ENCODE data around the gene AKAP13.
"Not testable (repeated sequence)": the region's sequence is repeated elsewhere in the genome, so short reads cannot be mapped to it uniquely, and the experiment has no call there.

Gene AKAP13

DNA sequence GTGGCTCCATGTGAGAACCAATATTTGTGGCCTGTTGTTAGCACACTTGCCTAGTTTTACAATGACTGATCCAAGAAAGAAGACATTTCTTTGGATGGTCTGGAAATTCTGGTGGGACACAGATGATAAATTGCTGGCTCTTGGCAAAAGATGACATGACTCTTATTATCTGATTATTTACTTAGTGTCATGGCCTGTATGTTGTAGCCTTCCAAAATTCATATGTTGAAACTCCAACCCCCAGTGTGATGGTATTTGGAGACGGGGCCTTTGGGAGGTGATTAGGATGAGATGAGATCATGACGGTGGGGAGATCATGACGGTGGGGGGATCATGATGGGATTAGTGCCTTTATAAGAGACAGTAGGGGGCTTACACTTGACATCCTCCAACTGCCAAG is 30.0 kb upstream of the AKAP13 start:
- no peak for DNase-seq

DNA sequence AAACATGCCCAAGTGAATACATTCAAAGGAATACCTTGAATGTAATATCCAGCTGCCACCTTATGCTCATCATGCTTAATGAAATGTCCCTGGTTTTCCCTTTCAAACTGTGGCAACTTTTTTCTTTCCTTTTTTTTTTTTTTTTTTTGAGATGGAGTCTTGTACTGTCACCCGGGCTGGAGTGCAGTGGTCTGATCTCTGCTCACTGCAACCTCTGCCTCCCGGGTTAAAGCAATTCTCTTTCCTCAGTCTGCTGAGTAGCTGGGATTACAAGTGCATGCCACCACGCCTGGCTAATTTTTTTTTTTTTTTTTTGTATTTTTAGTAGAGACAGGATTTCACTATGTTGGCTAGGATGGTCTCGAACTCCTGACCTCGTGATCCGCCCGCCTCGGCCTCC is 28.9 kb upstream of the AKAP13 start:
- DNase-seq = not testable (repeated sequence)

DNA sequence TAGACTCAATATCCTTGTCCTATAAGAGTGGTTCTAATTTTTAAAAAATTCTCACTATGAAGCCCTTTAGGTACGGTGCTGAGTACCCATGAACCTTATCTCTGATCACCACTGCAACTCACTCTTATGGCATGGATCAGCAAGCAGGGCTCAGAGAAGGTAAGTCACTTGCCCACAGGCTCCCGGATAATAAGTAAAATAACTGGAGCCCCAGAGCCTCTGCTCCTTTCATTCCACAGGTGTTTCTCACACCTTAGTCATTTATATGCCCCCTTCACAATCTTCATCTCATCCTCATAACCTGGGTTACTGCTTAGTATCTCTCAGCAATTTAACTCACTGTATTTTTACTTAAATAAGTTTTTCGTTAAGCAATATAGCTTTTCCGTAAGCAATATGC is 28.4 kb upstream of the AKAP13 start:
- DNase-seq = no peak

DNA sequence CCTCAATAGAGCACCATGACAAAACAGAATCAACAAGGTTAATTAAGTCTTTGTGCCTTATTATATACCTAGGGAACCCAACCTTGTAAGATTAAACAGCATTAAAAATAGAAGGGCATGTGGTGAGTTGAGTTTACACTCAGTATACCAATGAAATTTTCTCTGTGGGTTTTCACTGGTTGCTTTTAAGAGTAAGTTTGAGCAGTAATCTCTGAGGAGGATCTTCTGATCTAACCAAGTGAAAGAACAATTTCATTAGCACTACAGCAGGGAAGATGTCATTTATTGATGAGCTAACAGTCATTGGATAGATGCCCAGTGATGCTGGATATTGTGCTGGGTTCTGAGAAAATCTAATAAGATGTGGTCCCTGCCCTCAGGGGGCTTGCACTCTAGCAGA is 26.9 kb upstream of the AKAP13 start:
- no peak for DNase-seq

DNA sequence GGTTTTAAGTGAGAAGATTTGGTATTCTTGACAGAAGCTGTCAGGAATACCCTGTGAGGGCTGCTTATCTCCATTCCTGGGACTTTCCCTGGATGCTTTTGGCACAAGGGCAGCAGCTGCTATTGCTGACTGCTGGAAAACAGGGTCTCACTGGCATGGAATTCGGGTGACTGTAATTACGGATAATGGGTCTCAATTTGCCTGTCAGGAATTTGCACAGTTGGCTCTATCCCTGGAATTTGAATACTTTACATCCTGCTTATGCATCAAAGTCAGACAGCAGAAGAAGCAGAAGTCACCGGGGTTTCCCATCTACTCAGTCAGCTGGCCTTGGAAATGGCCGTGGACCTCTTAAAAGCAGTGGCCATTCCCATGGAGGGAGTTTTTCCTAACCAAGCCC is 25.9 kb upstream of the AKAP13 start:
- no peak for DNase-seq

DNA sequence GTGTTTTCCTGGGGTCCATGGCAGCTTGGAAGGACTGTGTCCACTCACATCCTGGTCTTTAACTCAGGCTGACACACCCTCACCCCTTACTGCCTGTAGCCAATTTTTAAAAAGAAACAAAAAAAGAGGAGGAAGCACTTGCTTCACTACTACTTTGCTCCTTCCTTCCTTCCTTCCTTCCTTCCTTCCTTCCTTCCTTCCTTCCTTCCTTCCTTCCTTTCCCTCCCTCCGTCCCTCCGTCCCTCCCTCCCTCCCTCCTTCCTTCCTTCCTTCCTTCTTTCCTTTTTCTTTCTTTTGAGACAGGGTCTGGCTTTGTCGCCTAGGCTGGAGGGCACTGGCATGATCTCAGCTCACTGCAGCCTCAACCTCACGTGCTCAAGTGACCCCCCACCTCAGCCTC is 25.5 kb upstream of the AKAP13 start:
- DNase-seq = no peak

DNA sequence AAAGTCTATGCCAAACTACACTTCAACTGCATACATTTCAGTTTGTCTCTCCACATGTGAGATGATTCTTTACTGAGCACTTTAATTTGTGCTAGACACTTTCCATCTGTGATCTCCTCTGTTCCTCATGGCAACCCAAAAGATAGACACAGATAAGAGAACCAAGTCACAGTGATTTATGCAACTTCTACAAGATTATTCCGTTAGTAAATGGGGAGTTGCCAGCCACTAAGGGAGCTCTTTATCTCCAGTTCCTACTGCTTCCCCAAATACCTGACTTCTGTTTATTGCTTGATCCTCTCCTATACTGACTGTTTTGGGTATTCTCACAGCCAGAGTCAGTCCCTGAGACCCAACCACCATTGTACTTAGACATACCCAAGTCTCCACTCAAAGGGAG is 24.1 kb upstream of the AKAP13 start:
- DNase-seq = no peak

DNA sequence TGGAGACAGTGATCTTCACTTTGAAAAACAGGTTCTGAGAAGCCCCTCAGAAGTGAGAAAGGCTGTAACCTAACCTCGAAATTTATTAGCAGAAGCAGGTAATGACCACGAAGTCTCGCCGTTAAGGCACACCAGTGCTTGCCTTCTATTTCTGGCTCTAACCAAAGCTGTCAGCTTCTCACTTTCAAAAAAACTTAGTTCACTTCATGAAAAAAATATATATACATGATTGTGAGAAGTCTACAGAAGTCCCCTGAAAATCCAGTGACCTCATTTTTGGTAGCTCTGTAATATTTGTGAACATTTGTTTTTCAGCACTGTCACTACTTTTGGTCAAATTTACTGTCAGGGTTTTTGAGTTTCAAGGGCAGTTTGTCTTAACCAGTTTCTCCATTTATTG is 19.1 kb upstream of the AKAP13 start:
- no peak for DNase-seq

DNA sequence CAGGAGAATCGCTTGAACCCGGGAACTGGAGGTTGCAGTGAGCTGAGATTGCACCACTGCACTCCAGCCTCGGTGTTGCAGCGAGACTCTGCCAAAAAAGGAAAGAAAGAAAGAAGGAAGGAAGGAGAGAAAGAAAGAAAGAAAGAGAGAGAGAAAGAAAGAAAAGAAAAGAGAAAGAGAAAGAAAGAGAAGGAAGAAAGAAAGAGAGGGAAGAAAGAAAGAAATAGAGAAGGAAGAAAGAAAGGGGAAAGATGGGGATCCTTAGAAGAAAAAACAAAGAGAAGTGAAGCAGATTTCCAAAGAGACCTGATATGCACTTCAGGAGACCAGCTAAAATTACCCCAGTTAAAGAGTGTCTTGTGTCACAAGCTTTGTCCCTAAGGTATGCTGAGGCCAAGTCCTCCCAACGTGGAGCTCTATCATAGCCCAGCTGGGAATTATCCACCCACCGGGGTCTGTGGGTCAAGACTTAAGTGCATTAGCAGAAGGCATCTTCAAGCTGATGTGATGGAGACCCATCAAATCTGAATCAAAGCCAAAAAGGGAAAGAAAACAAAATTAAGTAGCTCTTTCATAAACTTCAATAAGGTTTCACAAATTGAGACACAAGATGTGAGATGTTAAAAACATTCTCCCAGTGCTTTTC is 17.8 kb upstream of the AKAP13 start:
- DNase-seq = no peak

DNA sequence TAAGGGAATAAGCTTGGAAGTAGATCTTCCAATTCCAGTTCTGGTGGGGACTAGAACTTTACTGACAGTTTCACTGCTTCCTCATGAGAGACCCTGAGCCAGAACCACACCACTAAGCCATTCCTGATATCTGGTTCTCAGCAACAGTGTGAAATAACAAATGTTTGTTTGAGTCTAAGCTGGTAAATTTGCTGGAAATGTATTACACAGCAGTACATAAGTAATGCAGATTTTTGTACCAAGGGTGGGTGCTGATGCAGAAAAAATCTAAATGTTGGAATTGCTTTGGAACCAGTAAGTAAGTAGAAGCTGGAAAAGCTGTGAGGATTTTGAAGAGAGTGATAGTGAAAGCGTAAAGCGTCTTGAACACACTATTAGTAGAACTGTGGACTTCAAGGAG is 14.4 kb upstream of the AKAP13 start:
- DNase-seq = no peak

DNA sequence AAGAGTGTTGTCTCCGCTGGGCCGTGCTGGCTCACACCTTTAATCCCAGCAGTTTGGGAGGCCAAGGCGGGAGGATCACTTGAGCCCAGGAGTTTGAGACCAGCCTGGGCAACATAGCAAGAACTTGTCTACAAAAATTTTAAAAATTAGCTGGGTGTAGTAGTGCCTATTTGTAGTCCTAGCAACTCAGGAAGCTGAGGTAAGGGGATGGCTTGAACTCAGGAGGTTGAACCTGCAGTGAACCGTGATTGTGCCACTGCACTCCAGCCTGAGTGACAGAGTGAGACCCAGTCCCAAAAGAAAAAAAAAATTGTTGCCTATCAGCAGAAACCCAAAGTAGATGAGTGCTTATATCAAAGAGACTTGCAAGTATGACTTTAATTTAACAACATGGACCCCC is 12.7 kb upstream of the AKAP13 start:
- no peak for DNase-seq

DNA sequence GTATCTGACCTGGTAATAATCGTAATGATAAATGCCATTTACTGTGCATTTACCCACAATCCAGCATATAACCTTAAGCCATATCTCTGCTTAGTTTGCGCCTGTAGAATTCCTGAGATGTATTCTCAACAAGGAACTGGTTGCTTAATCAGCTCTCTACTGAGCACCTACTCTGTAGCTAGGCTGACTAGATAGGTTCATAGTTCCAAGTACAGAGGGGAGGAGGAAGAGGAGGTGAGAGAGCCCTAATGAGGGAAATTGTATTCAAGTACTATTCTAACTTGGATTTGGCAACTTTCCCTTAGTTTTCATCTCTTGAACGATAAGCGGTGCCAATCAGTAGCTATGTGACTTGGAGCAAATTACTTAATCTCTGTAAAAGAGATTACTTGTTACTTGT is 5.6 kb upstream of the AKAP13 start:
- no peak for DNase-seq

DNA sequence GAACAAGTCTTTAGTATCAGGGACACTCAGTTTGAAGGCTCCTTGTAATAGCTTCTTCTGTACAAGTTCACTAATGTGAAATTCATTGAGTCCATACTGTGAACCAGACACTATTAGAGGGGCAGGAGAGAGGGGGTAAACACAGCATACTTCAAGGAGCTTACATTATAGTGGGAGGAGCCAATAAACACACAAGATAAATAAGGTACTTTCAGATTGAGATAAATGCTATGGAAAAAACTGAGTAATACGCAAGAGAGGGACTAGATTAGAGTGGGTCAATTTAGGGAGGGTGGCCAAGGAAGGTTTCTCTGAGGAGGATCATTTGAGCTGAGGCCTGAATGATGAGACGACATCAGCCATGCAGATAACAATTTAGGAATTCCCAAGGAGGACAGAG is 3.1 kb upstream of the AKAP13 start:
- DNase-seq = no peak

DNA sequence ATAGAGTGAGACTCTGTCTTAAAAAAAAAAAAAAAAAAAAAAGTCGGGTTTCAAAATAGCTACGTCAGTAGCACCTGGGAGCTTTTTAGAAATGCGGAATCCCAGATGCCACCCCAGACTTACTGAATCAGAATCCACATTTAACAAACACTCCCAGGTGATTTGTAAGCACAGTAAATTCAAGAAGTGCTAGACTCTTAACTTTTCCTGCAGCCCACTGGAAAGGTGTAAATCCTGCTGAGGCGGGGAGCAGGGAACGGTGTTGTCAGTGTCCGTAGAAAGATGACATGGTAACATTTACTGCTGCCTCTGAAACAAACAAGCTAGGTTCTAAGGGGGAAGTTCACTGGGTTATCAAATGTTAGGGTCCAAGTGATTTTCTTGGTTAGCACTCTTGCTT is 2.4 kb upstream of the AKAP13 start:
- DNase-seq = no peak

DNA sequence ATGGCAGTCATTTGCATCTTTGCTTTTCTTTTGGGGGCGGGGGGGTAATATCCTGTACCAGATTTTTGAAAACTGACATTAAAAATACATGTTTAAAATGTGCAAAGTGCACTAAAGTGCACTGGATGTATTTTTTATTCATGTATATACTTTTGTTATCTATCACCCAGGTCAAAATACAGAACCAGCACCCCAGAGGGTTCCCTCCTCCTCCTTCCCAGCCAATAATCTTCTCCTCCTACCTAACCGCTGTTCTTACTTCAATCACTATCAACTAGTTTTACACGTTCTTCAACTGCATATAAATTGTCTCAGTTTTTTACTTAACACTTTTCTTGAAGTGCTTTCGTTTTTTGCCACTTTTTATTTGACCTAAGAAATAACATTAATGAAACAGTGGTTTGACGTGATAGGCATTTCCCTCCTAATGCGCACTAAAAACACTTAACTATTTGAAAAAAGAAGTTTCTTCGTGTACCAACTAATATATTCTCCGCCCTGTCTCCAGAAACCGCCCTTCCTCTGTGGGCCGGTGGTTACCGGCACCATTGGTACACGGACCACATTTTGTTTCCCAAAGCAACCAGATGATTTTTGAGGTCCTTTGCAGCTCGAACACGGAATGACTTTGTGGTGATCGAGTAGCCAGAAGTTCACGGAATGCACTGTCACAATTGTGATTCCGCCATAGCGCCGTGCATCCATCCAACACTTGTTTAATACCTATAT is 836 bp upstream of the AKAP13 start:
- peak; percentile 13 for DNase-seq

DNA sequence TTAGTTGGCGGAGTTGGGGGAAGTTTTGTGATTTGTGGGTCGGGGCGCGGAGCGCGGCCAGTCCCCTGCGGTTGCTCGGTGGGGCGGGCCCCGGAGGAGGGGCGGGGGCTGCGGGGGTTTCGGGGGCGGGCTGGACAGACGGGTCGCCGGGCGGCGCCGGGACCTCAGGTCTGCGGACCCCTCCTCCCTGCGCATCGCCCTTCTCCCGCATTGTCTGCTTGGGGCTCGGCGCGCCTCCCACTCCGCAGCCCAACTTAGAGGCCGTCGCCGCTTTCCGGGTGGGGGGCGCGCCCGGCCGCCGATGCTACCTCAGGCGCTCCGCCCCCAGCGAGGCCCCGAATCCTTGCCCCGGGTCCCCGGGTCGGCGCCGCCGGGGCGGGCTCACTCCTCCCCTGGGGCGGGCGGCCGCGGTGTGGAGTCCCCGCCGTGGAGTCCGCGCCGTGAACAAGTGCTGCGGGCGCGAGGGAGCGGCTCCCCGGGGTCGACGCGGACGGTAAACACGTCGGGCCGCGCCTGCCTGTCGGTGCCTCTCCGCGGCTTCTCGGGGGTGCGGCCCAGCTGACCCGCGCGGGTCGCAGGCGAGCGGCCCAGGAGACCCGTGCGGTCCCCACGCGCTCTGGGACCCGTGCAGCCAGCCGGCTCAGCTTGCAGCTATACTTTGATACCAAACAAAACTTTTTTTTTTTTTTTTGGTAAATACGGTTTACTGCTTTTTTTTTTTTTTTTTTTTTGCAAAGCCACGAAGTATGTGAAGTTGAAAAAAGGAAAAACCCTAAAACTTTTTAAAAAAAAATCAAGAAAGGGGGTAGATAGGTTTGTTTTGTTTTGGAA is 624 bp downstream of the AKAP13 start:
- peak; percentile 59 for DNase-seq

DNA sequence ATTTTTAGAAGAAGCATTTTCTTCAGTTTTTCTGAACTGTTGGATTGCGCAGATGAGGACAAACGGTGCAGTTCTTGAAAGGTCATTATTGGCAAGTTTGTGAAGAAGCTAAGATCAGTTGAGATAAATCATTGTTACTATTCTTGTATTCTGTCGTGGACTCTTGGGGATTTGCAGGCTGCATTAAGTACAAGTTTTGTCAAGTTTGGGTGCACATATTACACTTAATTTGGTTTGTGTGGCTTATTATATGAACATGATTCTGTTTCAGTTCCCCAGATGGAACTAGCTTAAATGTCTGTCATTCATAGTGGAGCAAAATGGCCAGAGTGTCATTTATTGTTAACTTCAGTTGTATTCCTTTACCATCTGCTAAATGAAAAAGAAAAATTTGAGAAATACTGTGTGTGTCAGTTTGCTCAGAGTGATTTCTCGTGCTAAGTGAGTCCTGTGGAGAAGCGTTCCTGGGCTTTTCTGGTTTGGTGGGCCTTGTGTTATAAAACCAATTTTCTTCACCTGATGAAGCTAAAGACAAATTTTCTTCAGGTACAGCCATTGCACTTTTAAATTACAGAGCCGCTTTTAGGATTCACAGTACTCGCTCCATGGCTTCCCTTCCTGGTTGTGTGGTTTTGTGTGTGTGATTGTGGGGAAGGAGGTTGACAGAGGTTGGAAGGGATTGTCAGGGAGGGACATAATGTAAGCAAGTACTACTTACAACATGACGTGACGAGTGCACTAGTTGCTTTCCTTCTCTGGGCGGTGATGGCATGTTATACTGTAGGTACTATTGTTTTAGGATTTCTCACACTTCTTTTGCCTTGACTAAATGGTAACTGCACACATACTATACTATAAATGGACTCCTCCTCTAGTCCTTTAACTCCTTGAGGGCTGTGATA is 1.7 kb downstream of the AKAP13 start:
- no peak for DNase-seq

DNA sequence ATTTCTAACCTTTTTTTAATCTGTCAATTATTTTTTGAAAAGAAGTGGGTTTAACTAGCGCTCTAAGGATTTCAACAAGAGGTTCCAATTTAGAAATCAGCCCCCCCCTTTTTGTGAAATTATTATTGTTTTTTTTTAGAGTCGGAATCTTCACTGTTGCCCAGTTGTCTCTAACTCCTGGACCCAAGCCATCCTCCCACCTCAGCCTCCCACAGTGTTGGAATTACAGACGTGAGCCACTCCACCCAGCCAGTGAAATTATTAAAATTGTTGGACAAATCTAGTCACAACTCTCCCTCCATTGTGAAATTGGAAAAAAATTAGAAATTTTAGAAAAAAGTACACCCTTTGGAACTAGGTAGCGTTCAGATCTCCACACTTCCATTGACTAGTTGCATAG is 2.5 kb downstream of the AKAP13 start:
- DNase-seq = no peak

DNA sequence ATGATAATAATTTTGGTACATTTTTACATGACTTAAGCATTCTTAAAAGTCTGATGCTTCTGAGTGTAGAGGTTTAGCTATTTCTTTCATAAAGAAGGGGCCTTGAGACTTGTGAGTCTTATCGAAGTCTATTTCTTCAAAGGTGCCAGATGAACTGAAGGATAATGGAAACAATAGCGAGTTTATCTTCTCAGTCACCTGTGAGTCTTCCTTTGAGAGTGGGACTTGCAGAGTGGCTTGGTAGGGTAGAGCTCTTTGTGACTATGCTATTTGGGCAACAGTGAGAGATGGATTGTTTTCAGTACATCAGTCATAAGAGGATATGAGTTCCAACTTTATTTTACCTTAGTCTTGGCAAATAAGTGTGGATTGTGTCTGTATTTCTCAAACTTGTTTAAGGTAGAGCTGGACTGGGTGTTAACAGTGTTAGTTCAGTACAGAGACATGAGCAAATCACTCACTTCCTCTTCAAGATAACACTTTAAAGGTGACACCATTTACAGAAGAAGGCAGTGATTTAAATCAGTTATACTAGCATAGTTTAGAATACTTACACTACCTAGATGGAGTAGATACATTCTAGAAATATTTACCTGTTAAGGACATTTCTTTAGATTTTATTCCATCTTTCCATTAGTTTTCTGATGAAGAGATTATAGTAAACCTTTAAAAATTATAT is 3.2 kb downstream of the AKAP13 start:
- DNase-seq = no peak

DNA sequence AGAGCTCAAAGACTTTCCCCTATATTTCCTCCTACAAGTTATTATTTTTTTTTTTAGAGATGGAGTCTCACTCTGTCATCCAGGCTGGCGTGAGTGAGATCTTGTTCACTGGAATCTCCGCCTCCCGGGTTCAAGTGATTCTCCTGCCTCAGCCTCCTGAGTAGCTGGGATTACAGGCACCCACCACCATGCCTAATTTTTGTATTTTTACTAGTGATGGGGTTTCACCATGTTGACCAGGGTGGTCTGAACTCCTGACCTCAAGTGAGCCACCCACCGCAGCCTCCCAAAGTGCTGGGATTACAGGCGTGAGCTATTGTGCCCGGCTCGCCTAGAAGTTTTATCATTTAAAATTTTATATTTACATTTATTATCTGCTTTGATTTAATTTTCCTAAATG is 5.9 kb downstream of the AKAP13 start:
- no peak for DNase-seq

DNA sequence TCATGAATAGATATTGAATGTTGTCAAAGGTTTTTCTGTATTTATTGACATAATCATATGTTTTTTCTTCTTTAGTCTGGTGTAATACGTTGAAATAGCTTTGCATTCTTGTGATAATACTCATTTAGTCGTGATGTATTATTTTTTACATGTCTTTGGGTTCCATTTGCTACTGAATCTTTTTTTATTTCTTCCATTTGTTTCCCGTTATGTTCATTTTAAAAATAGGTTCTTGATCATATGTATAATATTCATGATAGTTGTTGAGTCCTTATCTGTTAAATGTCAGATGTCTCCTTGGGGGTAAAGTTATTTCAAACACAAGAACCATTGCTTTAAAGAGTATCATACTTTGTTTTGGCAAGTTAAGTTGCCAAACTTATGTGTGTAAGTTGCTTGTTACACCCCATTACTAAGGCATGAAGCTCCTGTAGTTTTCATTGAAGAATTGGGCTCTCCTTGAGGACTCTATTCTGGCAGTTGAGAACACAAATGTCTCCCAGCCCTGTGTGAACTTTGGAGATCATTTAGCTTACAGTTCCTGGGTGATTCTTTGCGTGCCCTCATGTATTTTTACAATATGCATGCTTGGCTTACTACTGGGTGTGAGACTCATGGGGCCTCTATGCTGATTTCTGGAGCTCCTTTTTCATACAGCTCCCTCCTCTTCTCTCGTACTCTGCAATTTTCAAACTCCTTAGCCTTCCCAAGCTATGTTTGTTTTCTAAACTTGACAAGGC is 8.3 kb downstream of the AKAP13 start:
- DNase-seq = no peak

DNA sequence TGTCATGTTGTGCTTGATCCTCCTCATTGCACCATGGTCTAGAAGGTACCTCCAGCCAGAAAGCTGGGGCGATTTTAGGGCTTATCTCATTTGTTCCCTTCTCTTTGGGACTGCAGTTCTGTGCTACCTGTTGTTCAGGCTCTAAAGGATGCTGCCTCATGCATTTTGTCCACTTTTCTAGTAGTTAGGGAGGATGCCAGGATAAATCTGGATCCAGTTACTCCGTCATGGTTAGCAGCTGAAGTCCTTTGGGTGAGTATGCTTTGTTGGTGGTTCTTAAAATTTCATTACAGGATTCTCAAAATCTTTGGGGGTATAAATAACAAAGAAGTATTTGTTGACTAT is 8.9 kb downstream of the AKAP13 start:
- no peak for DNase-seq

Data from activated naive CD4-positive, alpha-beta T cell treated with anti-CD3 and anti-CD28 coated beads, Interleukin-2, amount 50 U/mL, for 16 hours (primary cell).